HEK293 (cell line): Measurements from ENCODE around the gene PRSS8.

Experiments
- CTCF ChIA-PET: fragments of 350-600 bp; formaldehyde crosslinking; extraction: SDS; loops from one replicate; lab custom pipeline; 2021; ENCODE audit warnings: antibody characterized with exemption; lab: Yijun Ruan, JAX
- POLR2A ChIA-PET: fragments of 300-600 bp; formaldehyde crosslinking; extraction: SDS; loops from one replicate; lab custom pipeline; 2020; ENCODE audit warnings: antibody characterized with exemption, inconsistent platforms; lab: Yijun Ruan, JAX
- H3K27ac ChIP-seq: fragments of 200-500 bp; sonication (Bioruptor generic); 2 replicates; pipeline ENCODE4 v1.5.1; 2014; ENCODE audit warnings: low read depth, low read length, control low read depth, inconsistent platforms; ENCODE audit errors: extremely low read depth
- H3K36me3 ChIP-seq, 2 experiments: fragments of 200-500 bp in 1 of 2; sonication (Bioruptor generic) in 1 of 2; 1 replicate in 1 of 2; 2 replicates in 1 of 2; pipeline ENCODE4 v1.5.1; 2014 to 2017; ENCODE audit warnings: inconsistent platforms in 2 of 2, low read length in 2 of 2; ENCODE audit not compliant: control insufficient read depth in 2 of 2, insufficient read depth in 1 of 2
- H3K4me1 ChIP-seq: fragments of 200-500 bp; sonication (Bioruptor generic); 2 replicates; pipeline ENCODE4 v1.5.1; 2014; ENCODE audit warnings: mild to moderate bottlenecking, low read length, inconsistent platforms; ENCODE audit not compliant: control insufficient read depth, insufficient read depth
- H3K4me3 ChIP-seq: 2 replicates; pipeline ENCODE4 v1.5.1; 2011; ENCODE audit warnings: low read depth, mild to moderate bottlenecking, control low read depth, low read length, moderate library complexity
- H3K9me3 ChIP-seq: fragments of 200-500 bp; sonication (Bioruptor generic); 2 replicates; pipeline ENCODE4 v1.5.1; 2014; ENCODE audit warnings: low read depth, low read length, inconsistent platforms; ENCODE audit not compliant: control insufficient read depth, insufficient read depth
- AEBP2 ChIP-seq: fragments of 450-650 bp; formaldehyde crosslinking; IDR thresholded peaks from 2 replicates; pipeline ENCODE4 v1.5.1; 2016; ENCODE audit warnings: missing biosample characterization, missing genetic modification characterization, borderline replicate concordance
- BCL11B ChIP-seq: fragments of 450-650 bp; formaldehyde crosslinking; IDR thresholded peaks from 2 replicates; pipeline ENCODE4 v1.5.1; 2016; ENCODE audit warnings: low read depth, missing biosample characterization, missing genetic modification characterization
- KLF8 ChIP-seq: fragments of 450-650 bp; formaldehyde crosslinking; IDR thresholded peaks from 2 replicates; pipeline ENCODE4 v1.5.1; 2016; ENCODE audit warnings: missing biosample characterization, missing genetic modification characterization
- PRDM1 ChIP-seq: fragments of 450-650 bp; formaldehyde crosslinking; IDR thresholded peaks from 2 replicates; pipeline ENCODE4; 2016; ENCODE audit warnings: missing biosample characterization, missing genetic modification characterization
- SCRT2 ChIP-seq: fragments of 450-650 bp; formaldehyde crosslinking; IDR thresholded peaks from 2 replicates; pipeline ENCODE4 v1.5.1; 2016; ENCODE audit warnings: missing biosample characterization, missing genetic modification characterization
- ZBTB1 ChIP-seq: fragments of 450-650 bp; formaldehyde crosslinking; IDR thresholded peaks from 2 replicates; pipeline ENCODE4 v1.5.1; 2016; ENCODE audit warnings: missing biosample characterization, missing genetic modification characterization
- ZBTB11 ChIP-seq: fragments of 450-650 bp; formaldehyde crosslinking; conservative IDR thresholded peaks from 2 replicates; pipeline ENCODE4 v1.5.1; 2016; ENCODE audit warnings: low read depth, missing biosample characterization, missing genetic modification characterization
- ZBTB21 ChIP-seq: fragments of 450-650 bp; formaldehyde crosslinking; IDR thresholded peaks from 2 replicates; pipeline ENCODE4 v1.5.1; 2017; ENCODE audit warnings: missing biosample characterization, missing genetic modification characterization
- ZFP41 ChIP-seq: fragments of 450-650 bp; formaldehyde crosslinking; IDR thresholded peaks from 2 replicates; pipeline ENCODE4 v1.5.1; 2016; ENCODE audit warnings: missing biosample characterization, missing genetic modification characterization, borderline replicate concordance
- ZNF10 ChIP-seq: fragments of 450-650 bp; formaldehyde crosslinking; IDR thresholded peaks from 2 replicates; pipeline ENCODE4 v1.5.1; 2017; ENCODE audit warnings: missing biosample characterization, missing genetic modification characterization
- ZNF138 ChIP-seq: fragments of 450-650 bp; formaldehyde crosslinking; IDR thresholded peaks from 2 replicates; pipeline ENCODE4 v1.5.1; 2016; ENCODE audit warnings: missing biosample characterization, missing genetic modification characterization, borderline replicate concordance
- ZNF16 ChIP-seq: fragments of 450-650 bp; formaldehyde crosslinking; IDR thresholded peaks from 2 replicates; pipeline ENCODE4 v1.5.1; 2016; ENCODE audit warnings: low read depth, missing biosample characterization, missing genetic modification characterization
- ZNF292 ChIP-seq: fragments of 450-650 bp; formaldehyde crosslinking; IDR thresholded peaks from 2 replicates; pipeline ENCODE4 v1.5.1; 2016; ENCODE audit warnings: low read depth, missing biosample characterization, missing genetic modification characterization, borderline replicate concordance
- ZNF341 ChIP-seq: fragments of 450-650 bp; formaldehyde crosslinking; IDR thresholded peaks from 2 replicates; pipeline ENCODE4; 2016; ENCODE audit warnings: low read depth, missing biosample characterization, missing genetic modification characterization
- ZNF394 ChIP-seq: fragments of 450-650 bp; formaldehyde crosslinking; IDR thresholded peaks from 2 replicates; pipeline ENCODE4 v1.5.1; 2016; ENCODE audit warnings: missing biosample characterization, missing genetic modification characterization, mild to moderate bottlenecking, moderate library complexity, borderline replicate concordance
- ZNF398 ChIP-seq: fragments of 450-650 bp; formaldehyde crosslinking; IDR thresholded peaks from 2 replicates; pipeline ENCODE4 v1.5.1; 2017; ENCODE audit warnings: missing biosample characterization, missing genetic modification characterization
- ZNF449 ChIP-seq: fragments of 450-650 bp; formaldehyde crosslinking; IDR thresholded peaks from 2 replicates; pipeline ENCODE4 v1.5.1; 2017; ENCODE audit warnings: missing biosample characterization, mild to moderate bottlenecking, missing genetic modification characterization, moderate library complexity
- ZNF513 ChIP-seq: fragments of 450-650 bp; IDR thresholded peaks from 2 replicates; pipeline ENCODE4 v1.5.1; 2018; ENCODE audit warnings: missing biosample characterization, missing genetic modification characterization
- ZNF544 ChIP-seq: fragments of 450-650 bp; formaldehyde crosslinking; IDR thresholded peaks from 2 replicates; pipeline ENCODE4 v1.5.0; 2017; ENCODE audit warnings: missing biosample characterization, missing genetic modification characterization
- ZNF560 ChIP-seq: fragments of 450-650 bp; formaldehyde crosslinking; IDR thresholded peaks from 2 replicates; pipeline ENCODE4 v1.5.1; 2017; ENCODE audit warnings: missing biosample characterization, missing genetic modification characterization, borderline replicate concordance
- ZNF585B ChIP-seq: fragments of 450-650 bp; formaldehyde crosslinking; IDR thresholded peaks from 2 replicates; pipeline ENCODE4 v1.5.1; 2016; ENCODE audit warnings: missing biosample characterization, missing genetic modification characterization
- ZNF677 ChIP-seq: fragments of 450-650 bp; IDR thresholded peaks from 2 replicates; pipeline ENCODE4 v1.5.0; 2018; ENCODE audit warnings: missing biosample characterization, mild to moderate bottlenecking, missing genetic modification characterization, moderate library complexity
- ZSCAN18 ChIP-seq: fragments of 450-650 bp; formaldehyde crosslinking; IDR thresholded peaks from 2 replicates; pipeline ENCODE4 v1.5.1; 2016; ENCODE audit warnings: missing biosample characterization, missing genetic modification characterization

Gene PRSS8

GRCh38 chr16:31083556-31083955, 52.0 kb downstream of the PRSS8 start:
- ChIA-PET POLR2A (interaction anchor here (0.9 to 1.7 kb wide), 3 partner anchors 10 to 34 kb away, joined by 3 to 7 read pairs (median 3); partner anchors contain the start of genes KAT8, ZNF646 and ZNF668), CTCF (interaction anchor here (0.7 kb wide), 1 partner anchor 12 kb away, joined by 4 read pairs; no protein-coding TSS in a partner anchor)
- Histone ChIP-seq H3K27ac (no peak overlapping the region), H3K9me3 (no peaks in the 10 kb centered on the region), H3K36me3 (peaks cover 0 to 61% of the 10 kb centered on the region in 2 experiments; a peak in 1 of 3 replicates), H3K4me1 (no peaks in the 10 kb centered on the region), H3K4me3 (no peak overlapping the region)
- TF ChIP-seq ZNF10 (tag by site-specific recombination) (no peak), ZNF292 (tag by site-specific recombination) (no peak), ZNF585B (no peak), SCRT2 (0 out of 2 replicates have a peak, but pooled peaks have one; percentile 25), ZNF138 (tag by site-specific recombination) (no peak), ZBTB1 (tag by site-specific recombination) (no peak), ZNF560 (tag by site-specific recombination) (no peak), ZFP41 (tag by site-specific recombination) (no peak)

- ChIA-PET CTCF (interaction anchor here (0.7 kb wide), 1 partner anchor 12 kb away, joined by 4 read pairs; no protein-coding TSS in a partner anchor), POLR2A (interaction anchor here (0.9 to 1.2 kb wide), 2 partner anchors 9 to 34 kb away, joined by 3 read pairs; partner anchors contain the start of genes KAT8, ZNF646 and ZNF668)
- no peaks in the 10 kb centered on the region for H3K4me1 ChIP-seq
- peaks cover 0 to 65% of the 10 kb centered on the region in 2 experiments; a peak in 1 of 3 replicates for H3K36me3 ChIP-seq
- H3K9me3 ChIP-seq = no peaks in the 10 kb centered on the region
- H3K27ac ChIP-seq = no peak overlapping the region
- H3K4me3 ChIP-seq = no peak overlapping the region
- TF ChIP-seq PRDM1 (no peak), ZNF398 (no peak), ZNF341 (tag by site-specific recombination) (peak; percentile 76), ZNF394 (tag by site-specific recombination) (peak; percentile 49; the same call in 1 of the 2 replicates), ZNF449 (no peak), ZBTB11 (tag by site-specific recombination) (no peak), BCL11B (no peak), ZNF513 (tag by site-specific recombination) (no peak), ZSCAN18 (tag by site-specific recombination) (no peak), ZNF544 (tag by site-specific recombination) (no peak), ZNF16 (no peak), AEBP2 (tag by site-specific recombination) (no peak), ZBTB21 (no peak), ZNF677 (no peak), KLF8 (tag by site-specific recombination) (no peak)
These were observed 52.4 kb downstream of the PRSS8 start for GRCh38 chr16:31083081-31083480.
